HG03571 (cell line): ENCODE measurements around the gene STK32B.

Experiments
- ATAC-seq: cut with Tn5 transposase; IDR thresholded peaks from one replicate; pipeline ENCODE4 v1.9.1; 2021; ENCODE audit not compliant: unreplicated experiment

The STK32B gene

DNA sequence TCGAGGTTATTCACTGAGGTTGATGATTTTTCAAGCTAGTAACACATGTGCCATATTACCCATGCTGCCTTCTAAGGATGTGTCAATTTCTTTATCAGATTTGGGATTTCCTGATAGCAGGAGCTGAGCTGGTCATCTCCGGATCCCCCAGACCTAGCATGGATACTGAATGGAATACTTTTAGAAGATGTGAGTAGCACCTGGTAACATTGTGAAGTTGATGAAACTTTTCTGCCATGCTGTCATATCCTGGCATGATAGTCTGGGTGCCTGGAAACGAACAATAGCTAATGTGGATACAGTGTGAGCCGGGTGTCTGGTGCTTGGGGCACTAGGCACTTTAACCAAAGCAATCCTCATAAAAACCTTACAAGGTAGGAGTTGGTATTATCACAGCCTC is 21.1 kb upstream of the STK32B start:
- no peak for ATAC-seq

DNA sequence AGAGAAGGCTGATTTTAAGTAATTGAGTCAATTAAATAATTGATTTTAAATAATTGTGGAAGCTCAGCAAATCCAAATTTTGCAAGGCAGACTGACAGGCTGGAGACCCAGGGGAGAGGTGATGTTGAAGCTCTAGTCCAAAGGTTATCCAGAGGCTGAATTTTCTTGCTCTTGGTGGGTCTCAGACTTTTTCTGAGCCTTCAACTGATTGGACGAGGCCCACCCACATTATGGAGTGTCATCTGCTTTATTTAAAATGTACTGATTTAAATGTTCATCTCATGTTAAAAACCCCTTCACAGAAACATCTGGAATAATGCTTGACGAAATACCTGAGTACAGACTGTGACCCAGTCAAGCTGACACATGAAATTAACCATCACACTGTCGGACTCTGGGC is 20.4 kb upstream of the STK32B start:
- ATAC-seq: no peak

DNA sequence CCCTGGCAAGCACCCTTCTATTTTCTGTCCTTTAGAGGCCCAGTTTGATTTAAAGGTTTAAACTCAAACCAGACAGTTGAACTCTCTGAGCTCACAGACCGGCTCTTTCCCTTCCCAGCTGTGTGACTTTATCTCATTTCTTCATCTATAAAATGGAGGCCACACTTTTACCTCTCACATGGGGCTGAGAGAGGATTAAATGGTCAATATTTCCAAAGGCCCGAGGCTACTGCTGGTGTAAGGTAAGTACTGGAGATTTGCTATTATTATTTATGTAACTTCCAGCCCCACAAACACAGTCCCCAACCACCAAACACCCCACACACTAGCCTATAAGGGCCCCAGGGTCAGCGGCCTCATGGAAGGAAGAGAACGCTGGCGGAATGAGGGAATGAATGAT is 18.5 kb upstream of the STK32B start:
- no peak for ATAC-seq

DNA sequence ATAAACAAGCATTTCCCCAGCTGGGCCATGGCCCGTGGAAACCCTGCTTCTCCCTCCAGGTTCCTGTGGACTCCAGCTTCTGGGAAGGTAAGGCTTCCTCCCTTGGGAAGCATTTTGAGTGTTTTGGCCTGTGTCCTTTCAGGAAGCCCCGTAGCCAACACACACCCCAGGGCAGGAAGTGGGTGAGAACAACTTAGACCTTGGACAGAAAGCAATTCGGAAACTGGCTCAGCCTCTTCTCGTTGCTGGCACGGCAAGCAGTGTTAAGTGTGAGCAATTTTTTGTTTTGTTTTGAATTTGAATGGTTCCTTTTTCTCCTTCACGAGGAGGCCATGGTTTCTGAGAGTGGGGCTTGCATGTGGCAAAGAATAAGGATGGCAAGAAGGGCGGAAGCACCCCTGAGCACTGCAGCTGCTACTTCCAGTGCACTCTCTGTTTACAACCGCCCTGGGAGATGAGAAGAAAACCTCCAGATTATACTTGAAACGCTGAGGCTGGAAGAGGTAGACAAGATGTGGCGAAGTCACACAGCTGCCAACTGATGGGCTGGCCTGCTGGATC is 17.9 kb upstream of the STK32B start:
- ATAC-seq: no peak

DNA sequence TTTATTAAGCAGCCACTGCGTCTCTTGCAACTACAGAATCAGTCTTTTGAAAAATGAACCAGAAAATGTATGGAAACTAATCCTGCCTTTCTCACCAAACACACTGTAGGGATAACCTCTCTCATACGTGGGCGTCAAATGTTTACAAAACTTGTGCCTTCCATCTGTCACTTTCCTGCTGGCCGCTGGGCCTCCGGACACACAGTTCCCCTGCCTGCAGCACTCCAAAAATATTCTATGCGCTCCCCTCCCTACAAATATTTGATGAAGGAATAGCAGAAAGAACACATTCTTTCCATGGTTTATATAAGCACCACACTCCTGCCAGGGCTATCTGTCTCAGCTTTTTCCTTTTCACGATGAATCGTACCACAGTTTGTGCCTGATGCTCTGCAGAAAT is 17.1 kb upstream of the STK32B start:
- no peak for ATAC-seq

DNA sequence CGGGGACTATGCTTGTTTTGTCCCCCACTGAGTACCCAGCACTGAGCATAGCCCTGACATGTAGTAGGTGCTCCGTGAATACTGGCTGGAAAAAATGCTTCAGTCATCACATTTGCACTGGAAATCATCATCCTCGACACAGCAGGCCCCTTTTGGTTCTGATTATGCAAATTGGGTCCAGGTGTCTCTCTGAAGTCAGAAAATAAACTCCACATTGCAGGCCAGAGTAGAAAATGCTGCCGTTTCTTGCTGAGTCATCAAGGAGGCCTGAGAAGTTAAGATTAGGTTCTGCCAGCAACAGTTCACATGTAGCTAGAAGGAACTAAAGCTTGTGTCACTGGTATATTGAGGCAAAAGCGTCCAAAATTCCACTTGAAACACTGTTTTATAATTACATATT is 15.0 kb upstream of the STK32B start:
- ATAC-seq: no peak

DNA sequence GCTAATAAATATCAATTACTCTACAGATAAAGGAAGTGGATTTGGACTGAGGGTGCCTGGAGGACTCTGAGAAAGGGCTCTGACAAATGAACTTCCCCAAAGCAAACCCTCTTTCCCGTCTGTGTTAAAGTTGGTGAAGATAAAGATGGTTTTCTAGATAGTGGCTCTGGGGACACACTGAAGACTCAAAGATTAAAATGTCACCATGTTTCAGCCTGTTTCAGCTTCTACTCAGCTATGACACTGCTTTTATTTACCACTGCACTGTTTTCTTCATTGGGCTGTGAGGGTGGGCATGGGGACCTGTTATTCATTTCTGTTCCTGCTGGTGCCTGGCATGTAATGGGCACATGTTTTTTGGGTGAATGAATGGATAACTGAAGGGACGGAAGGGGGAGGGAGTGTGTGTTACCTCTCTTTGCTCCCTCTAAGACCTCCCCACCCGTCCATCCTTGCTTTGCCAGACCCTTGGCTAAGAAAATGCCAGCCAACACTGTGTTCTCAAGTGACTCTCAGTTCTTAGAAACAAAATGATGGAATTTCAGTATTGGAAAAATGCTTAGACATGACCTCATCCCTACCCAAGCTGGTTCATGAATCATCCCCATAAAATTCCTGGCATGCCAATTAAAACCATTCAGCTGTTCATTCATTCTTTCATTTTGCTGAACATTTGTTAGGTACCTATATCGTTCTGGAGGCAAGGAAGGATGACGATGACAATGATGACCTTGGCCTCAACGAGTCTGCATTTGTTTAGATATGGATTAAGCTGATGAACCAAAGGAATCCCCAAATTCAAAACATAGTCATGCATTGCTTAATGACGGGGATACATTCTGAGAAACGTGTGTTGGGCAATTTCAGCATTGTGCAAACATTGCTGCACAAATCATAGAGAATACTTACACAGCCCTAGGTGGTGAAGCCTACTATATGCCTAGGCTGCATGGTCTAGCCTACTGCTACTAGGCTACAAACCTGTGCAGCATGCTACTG is 13.4 kb upstream of the STK32B start:
- ATAC-seq: no peak

DNA sequence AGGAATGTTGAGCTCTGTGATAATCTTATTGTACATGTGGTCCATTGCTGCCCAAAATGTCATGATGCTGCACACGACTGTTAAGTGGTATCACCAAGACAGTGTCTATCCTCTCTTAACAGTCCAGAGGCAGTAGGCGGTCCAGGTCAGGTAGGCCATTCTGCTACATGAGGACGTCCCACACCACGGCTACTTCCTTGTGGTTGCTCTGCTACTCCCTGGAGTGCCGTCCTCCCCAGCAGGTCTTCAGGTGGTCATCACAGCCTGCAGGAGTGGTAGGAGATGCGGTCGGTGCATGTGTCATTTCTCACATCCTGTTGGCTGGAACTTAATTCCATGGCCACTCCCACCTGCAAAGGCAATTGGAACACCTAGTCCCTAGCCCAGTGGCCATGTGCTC is 11.5 kb upstream of the STK32B start:
- no peak for ATAC-seq

DNA sequence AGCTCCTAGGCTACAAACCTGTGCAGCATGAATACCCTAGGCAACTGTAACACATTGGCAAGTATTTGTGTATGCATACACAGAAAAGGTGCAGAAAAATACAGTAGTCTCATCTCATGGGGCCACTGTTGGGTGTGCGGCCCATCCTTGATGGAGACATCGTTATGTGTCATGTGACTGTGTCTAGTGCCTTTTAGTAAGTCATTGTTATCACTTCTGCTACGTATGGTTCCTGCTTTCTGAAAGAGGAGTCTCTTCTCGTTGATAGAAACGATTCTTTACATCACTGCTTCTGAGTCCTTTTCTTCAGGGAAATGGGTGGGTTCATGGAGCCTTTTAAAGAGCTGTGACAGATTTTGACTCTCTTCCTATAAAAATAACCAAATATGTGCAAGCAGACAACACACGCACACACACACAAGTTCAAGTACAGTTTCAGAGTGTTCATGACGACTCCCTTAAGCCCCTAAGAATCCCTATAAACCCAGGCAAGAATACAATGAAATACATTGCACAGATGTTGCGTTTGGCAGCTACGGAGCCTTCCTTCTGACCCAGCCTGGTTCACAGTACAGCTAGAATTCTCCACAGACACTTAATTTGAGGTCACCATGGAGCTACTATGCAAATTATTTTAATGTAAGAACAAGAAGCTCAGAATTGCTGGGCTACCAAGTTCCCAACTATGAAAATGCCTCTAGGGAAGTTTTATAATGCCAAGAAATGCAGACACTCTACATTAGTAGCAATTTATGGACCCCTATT is 10.2 kb upstream of the STK32B start:
- no peak for ATAC-seq

DNA sequence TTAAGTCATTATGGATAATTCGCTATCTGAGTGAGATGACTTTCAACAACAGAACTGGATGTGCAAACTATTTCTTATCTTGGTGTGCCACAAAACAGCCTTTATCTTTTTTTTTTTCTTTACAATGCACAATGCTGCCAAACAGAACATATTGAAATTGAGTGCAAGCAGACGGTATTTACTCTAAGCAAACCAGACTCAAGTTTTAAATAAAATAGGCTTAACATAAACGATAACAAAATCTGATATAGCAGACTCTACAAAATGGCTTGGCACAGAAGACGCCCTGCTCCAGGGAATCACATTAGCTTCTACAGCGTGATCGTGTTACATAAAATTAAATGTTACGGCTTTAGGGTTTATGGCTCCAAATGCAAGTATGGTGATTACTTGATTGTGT is 9.6 kb upstream of the STK32B start:
- ATAC-seq: no peak

DNA sequence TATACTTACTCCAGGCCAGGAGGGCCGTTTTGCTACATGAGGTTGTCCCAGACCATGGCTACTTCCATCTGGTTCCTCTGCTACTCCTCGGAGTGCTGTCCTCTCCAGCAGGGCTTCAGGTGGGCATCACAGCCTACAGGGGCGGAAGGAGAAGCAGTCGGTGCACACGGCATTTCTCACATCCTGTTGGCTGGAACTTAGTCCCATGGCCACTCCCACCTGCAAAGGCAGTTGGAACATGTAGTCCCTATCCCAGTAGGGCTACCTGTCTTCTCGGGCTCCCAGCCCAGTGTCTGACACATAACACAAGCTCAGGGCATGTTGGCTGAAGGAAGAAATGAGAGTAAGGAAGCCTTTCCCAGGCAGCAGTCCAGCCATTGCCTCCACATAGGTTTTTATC is 7.7 kb upstream of the STK32B start:
- no peak for ATAC-seq

DNA sequence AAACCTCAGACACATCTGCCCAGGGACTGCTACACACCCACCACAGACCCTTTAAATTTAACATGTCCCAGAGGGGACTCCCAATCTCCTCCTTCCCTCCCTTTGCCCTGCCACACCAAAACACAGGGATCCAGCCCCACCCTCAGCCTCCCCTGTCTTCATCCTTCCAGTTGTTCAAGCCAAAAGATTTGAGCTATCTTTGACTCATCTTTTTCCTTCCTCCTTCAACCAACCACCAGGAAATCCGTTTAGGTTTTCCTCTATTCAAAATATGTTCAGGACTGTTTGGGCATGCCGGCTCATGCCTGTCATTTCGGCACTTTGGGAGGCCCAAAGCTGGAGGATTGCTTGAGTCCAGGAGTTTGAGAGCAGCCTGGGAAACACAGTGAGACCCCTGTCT is 6.9 kb upstream of the STK32B start:
- no peak for ATAC-seq

DNA sequence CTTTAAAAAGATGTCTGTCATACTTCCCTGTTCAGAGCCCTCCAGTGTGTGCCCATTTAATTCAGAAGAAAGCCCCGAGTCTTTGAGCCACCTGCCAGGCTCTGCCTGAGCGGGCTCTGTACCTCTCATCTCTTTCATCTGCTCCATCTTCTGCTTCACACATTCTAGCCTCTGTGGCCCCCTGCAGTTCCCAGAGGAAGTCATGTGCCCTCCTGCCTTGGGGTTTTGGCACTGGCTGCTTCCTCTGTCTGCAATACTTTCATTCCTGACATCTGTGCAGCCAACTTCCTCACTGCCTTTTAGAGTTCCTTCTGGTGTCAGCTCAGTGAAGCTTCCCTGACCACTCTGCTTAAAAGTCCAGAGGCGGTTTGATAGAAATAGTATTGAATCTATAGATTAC is 6.2 kb upstream of the STK32B start:
- no peak for ATAC-seq

DNA sequence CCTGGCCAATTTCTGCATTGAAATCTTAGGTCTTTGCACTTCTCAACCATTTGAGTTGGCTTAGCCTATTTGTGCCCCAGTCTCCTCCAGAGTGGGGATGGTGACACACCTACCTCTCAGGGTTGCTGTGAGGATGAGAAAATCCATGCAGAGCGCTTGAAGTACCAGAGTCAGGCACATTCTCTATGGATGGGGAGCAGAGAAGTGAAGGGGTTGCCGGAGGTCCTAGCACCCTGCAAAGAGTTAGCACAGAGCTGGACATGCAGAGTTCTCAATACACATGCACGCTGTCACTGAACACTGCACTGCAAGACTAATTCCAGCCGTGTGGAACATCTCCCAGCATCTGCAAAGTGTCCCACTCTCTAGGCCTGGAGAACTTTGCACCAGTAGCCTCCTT is 2.6 kb upstream of the STK32B start:
- no peak for ATAC-seq

DNA sequence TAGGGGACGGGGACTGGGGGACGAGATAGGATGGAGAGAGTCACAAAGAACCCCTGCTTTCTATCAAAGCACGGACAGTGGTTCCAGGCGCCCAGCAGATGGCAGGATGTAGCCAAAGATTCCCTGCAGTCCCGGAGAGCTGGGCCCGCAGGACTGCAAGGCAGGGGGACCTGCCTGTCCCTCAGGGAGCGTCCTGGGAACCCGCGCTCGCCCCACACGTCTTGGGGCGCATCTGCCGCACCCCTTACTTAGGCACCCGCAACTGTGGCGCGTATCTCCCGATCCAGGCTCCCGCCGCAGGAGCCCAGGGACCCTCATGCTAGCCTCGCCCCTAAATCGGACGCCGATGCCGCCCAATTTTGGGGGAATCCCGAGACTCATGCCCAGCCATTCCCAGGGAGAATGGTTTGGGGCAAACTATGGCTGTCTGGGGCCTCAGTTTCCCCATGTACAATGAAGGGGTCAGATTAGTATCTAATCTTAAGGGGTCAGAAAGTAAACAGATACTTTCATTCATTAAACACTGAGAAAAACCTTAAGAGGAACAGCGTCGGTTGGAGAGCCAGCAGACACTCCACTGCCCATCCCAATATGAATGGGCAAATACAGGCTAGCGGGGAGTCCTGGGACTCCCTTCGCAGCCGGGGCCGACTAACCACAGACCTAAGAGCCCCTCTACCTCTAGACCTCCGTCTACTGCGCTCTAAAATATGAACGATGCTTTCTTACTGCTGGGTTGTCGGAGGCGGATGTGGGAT is 581 bp upstream of the STK32B start:
- no peak for ATAC-seq

DNA sequence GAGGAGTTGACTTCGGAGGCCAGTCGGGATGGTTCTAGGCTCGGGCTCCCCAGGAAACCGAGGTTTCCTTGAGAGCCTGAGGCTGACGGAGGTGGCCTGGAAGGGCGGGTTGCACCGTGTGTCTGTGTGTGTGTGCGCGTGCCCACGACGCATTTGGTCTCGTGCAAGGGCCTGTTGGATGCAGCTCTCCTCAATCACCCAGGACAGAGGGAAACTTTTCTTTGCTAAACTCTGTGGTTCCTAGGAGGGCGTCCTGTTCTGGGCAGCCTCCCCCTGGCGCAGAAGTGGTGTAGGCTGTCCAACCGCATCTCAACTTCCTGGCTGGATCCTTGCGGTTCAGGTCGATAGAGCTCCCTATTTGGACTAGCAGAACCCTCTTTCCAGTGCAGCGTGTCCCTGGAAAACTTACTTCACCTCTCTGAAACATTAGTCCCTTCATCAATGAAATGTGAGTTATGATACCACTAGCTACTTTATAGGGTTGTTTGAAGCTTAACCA is 973 bp downstream of the STK32B start:
- no peak for ATAC-seq

DNA sequence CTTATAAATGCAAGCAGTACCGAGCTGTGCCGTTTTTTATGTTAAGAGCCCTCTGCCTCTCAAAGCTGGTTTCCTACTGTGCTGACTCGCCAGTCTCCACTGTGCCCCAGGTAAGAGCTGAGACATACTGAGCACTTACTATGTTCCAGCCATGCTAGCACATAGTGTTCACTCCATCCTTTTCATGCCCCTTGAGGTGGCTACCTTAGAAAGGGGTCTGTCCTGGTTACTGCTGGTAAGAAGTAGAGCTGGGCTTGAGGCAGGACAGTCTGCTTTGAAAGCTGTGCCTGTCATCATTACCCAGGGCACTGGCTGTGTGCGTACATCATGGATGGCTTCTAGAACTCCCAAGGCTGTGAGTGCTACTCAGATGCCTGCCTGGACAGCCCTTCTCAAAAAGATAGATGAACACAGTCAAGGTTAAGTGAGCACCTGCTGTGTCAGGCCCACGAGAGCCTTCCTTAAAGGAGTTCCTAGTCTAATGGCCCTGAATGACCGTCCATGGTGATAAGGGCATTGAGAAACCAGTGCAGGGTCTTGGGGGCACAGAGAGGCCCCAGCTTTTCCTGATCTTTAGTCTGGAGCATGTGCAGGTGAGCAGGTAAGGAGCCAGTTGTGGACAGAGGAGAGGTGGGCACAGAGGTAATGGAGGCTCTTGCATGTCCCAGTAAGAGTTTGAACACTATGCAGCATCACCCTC is 1.6 kb downstream of the STK32B start:
- no peak for ATAC-seq

DNA sequence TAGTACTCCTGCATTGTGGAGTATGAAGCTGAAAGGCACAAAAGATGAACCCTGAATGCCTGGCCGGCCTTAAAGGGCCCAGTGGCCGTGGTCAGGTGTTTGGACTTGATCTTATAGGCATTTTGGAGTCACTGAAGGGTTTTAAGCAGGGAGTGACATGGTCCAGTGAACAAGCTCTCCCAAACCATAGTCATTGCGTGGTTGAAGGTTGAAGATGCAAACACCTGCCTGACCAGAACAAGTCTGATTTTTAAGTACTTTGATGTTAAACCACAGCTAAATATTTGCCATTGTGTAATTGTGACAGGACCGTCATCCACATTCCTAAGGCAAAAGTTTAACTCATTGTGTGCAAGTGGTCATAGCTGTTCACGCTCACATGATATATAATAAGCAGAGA is 3.3 kb downstream of the STK32B start:
- ATAC-seq: no peak

DNA sequence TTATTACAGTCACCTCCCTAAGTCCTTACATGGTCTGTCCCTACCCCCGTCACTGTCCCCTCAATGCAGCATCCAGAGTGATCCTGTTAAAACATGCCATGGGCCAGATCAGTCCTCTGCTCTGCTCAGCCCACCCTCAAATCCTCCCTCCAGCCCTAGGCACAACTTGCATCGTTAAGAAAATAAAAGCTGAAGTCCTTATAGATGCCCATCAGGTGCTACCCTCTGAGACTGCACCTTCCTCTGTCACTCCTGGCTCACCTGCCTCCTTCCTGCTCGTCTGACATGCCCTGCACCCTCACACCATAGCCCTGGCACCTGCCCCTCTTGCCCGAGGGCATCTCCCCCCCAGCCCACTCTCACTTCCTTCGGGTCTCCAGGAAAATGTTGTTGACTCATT is 4.1 kb downstream of the STK32B start:
- no peak for ATAC-seq

DNA sequence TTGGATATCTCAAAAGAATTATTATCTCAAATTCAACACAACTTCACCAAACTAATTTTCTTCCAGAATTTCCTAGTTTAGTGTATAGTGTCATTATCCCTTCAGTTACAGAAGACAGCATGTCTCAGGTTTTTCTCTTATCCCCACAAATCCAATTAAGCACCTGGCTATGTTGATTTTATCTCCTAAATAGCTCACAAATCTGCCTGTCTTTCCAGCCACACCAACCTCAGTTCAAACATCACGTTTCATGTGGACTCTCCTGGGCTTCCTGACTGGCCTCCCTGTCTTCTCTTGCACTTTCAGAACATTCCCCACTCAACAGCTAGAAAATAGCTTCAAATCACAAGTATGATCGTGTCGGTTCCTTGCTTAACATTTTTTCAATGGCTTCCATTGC is 14.8 kb downstream of the STK32B start:
- ATAC-seq: no peak
